PC-9 (cell line): ENCODE data around the gene ADARB2.

Experiments
- CTCF ChIP-seq: fragments of 200-600 bp; sonication (generic); conservative IDR thresholded peaks from 2 replicates; pipeline ENCODE4 v1.6.1; 2017; ENCODE audit warnings: mixed run types, antibody characterized with exemption, mild to moderate bottlenecking, moderate library complexity
- EZH2 ChIP-seq: fragments of 200-600 bp; sonication (generic); IDR thresholded peaks from 2 replicates; pipeline ENCODE4 v1.8.0; 2017; ENCODE audit warnings: antibody characterized with exemption, low read depth

- TF ChIP-seq CTCF (no peak), EZH2 (no peak)
These were observed 260.9 kb downstream of the ADARB2 start for GRCh38 chr10:1476455-1476803.
